GM23338 (cell line): ENCODE results near the gene KLHL6. TPM values are rescaled to one million over a fixed set of nuclear protein-coding genes. Genes with fewer than 3 reads are reported as not detected.

Source experiments
- ATAC-seq: fragments of 200-7000 bp; cut with Tn5 transposase; 3 replicates; pipeline ENCODE4 v1.9.1; 2020
- DNase-seq: peaks from one replicate; pipeline ENCODE4 v3.0.0-alpha.2; 2015; ENCODE audit warnings: low spot score
- H2AFZ ChIP-seq: fragments of 200-600 bp; sonication (generic); 2 replicates; pipeline ENCODE4 v1.8.0; 2016; ENCODE audit warnings: antibody characterized with exemption, mild to moderate bottlenecking, moderate library complexity
- H3F3A ChIP-seq: fragments of 200-600 bp; sonication (generic); replicated peaks from 2 replicates; pipeline ENCODE4 v1.8.0; 2017; ENCODE audit warnings: antibody characterized with exemption, mixed run types, low read depth
- H3K27ac ChIP-seq: fragments of 200-600 bp; sonication (generic); 2 replicates; pipeline ENCODE4 v1.6.1; 2016; ENCODE audit warnings: low read depth
- H3K27me3 ChIP-seq: fragments of 200-600 bp; sonication (generic); 2 replicates; pipeline ENCODE4 v1.8.0; 2016; ENCODE audit warnings: mild to moderate bottlenecking, mixed run types, moderate library complexity; ENCODE audit not compliant: insufficient read depth
- H3K36me3 ChIP-seq: fragments of 200-600 bp; sonication (generic); 2 replicates; pipeline ENCODE4 v1.8.0; 2016; ENCODE audit warnings: mild to moderate bottlenecking; ENCODE audit not compliant: insufficient read depth
- H3K4me1 ChIP-seq: fragments of 200-600 bp; sonication (generic); 2 replicates; pipeline ENCODE4 v1.8.0; 2016; ENCODE audit warnings: mild to moderate bottlenecking, moderate library complexity; ENCODE audit not compliant: insufficient read depth
- H3K4me2 ChIP-seq: fragments of 200-600 bp; sonication (generic); 2 replicates; pipeline ENCODE4 v1.7.1; 2017; ENCODE audit warnings: mixed run types
- H3K4me3 ChIP-seq: fragments of 200-600 bp; sonication (generic); 2 replicates; pipeline ENCODE4 v1.6.1; 2016; ENCODE audit warnings: mixed run types
- H3K79me2 ChIP-seq: fragments of 200-600 bp; sonication (generic); replicated peaks from 2 replicates; pipeline ENCODE4 v1.8.0; 2017; ENCODE audit warnings: mild to moderate bottlenecking; ENCODE audit not compliant: insufficient read depth
- H3K9me2 ChIP-seq: fragments of 200-600 bp; sonication (generic); 2 replicates; pipeline ENCODE4 v1.8.0; 2017; ENCODE audit not compliant: insufficient read depth
- H4K20me1 ChIP-seq: fragments of 200-600 bp; sonication (generic); replicated peaks from 2 replicates; pipeline ENCODE4 v1.8.0; 2017; ENCODE audit warnings: mild to moderate bottlenecking; ENCODE audit not compliant: insufficient read depth
- H3K27ac Mint-ChIP-seq: 2 replicates; pipeline ENCODE4 v1.8.0; 2020; ENCODE audit warnings: inconsistent platforms, mild to moderate bottlenecking, moderate library complexity, mixed read lengths
- H3K27me3 Mint-ChIP-seq: 3 replicates; pipeline ENCODE4 v1.8.0; 2022; ENCODE audit warnings: low read depth, mild to moderate bottlenecking, moderate library complexity, mixed read lengths, inconsistent platforms; ENCODE audit not compliant: insufficient read depth, poor library complexity
- H3K36me3 Mint-ChIP-seq: 3 replicates; pipeline ENCODE4 v1.8.0; 2021; ENCODE audit warnings: low read depth, mild to moderate bottlenecking, inconsistent platforms, moderate library complexity, mixed read lengths
- H3K4me1 Mint-ChIP-seq: 3 replicates; pipeline ENCODE4 v1.8.0; 2020; ENCODE audit warnings: mild to moderate bottlenecking, inconsistent platforms, mixed read lengths
- H3K4me3 Mint-ChIP-seq: 3 replicates; pipeline ENCODE4 v1.8.0; 2021; ENCODE audit warnings: moderate library complexity, mild to moderate bottlenecking, inconsistent platforms, mixed read lengths
- H3K9me3 Mint-ChIP-seq: 3 replicates; pipeline ENCODE4 v1.8.0; 2020; ENCODE audit warnings: moderate library complexity, mild to moderate bottlenecking, inconsistent platforms, mixed read lengths
- ETS1 ChIP-seq: IDR thresholded peaks from 2 replicates; pipeline ENCODE4 v1.6.1; 2016; ENCODE audit warnings: antibody characterized with exemption
- REST ChIP-seq: IDR thresholded peaks from one replicate; pipeline ENCODE4 v1.6.1; 2018; ENCODE audit warnings: antibody characterized with exemption; ENCODE audit not compliant: unreplicated experiment
- ZNF462 ChIP-seq: fragments of 250-450 bp; sonication (Bioruptor Pico); IDR thresholded peaks from 2 replicates; pipeline ENCODE4 v1.5.0; 2020; ENCODE audit warnings: mild to moderate bottlenecking, moderate library complexity
- polyA plus RNA-seq: library from polyadenylated mRNA; unstranded; fragments of >200 nt; fragmentation: Nextera tagmentation; extraction: Ambion mirVana; gene quantifications from 2 replicates; pipeline ENCODE4 v1.2.1, GENCODE V29; 2016
- total RNA-seq: library from RNA; depleted of rRNA; stranded (reverse); fragments of >200 nt; shearing (Covaris generic); gene quantifications from 2 replicates; pipeline ENCODE4 v1.2.3, GENCODE V29; 2014

KLHL6 gene
- total and polyA plus RNA-seq, 2 experiments from 2014 or later, result not detected

GRCh38 chr3:183490653-183491052 lies 64.9 kb downstream of the KLHL6 start:
- Histone ChIP-seq H3F3A (peaks cover 4% of the 10 kb centered on the region; the same call in 1 of the 2 replicates), H3K79me2 (no peaks in the 10 kb centered on the region), H3K4me2 (peak overlapping the region; percentile 28; the same call in 1 of the 2 replicates), H3K4me1 (peaks cover 26% of the 10 kb centered on the region), H3K36me3 (no peaks in the 10 kb centered on the region), H2AFZ (no peak overlapping the region), H3K27ac (peak overlapping the region; percentile 82), H3K4me3 (no peak overlapping the region), H3K27me3 (no peaks in the 10 kb centered on the region), H4K20me1 (no peaks in the 10 kb centered on the region), H3K9me2 (peaks cover 3% of the 10 kb centered on the region)
- Mint-ChIP-seq H3K27ac (peak overlapping the region; percentile 89), H3K4me3 (no peak overlapping the region; the same call in 2 of the 3 replicates), H3K36me3 (no peaks in the 10 kb centered on the region; the same call in 2 of the 3 replicates), H3K4me1 (peaks cover 56% of the 10 kb centered on the region), H3K27me3 (peaks cover 8% of the 10 kb centered on the region), H3K9me3 (peaks cover 6% of the 10 kb centered on the region; the same call in 1 of the 3 replicates)
- DNase-seq (peak; percentile 95), ATAC-seq (peak; percentile 75)
- TF ChIP-seq ZNF462 (CRISPR knock-in tag), result 0 out of 2 replicates have a peak, but pooled peaks have one; percentile 8
- no peak for TF ChIP-seq REST
- peak; percentile 31; the same call in 1 of the 2 replicates for TF ChIP-seq ETS1
